WTC11 (cell line): ENCODE results near the gene PRKCB. TPM values are rescaled to one million over a fixed set of nuclear protein-coding genes. Genes with fewer than 3 reads are reported as not detected.

Experiments used
- ATAC-seq: fragments of 200-7000 bp; cut with Tn5 transposase; 2 replicates; pipeline ENCODE4 v1.10.0; 2021; ENCODE audit warnings: mild to moderate bottlenecking, moderate library complexity
- CTCF ChIA-PET: fragments of 300-600 bp; sonication (Branson Sonifier 250); formaldehyde crosslinking; loops from one replicate; lab custom pipeline; 2021; ENCODE audit warnings: antibody characterized with exemption; lab: Charles Lee
- POLR2A ChIA-PET: fragments of 350-600 bp; sonication (Branson Sonifier 250); formaldehyde crosslinking; loops from one replicate; lab custom pipeline; 2021; ENCODE audit warnings: antibody characterized with exemption; lab: Charles Lee
- DNase-seq: peaks from one replicate; pipeline ENCODE4 v3.0.0; 2021; ENCODE audit warnings: low spot score
- H3K27ac Mint-ChIP-seq: 2 replicates; pipeline ENCODE4 v1.8.0; 2021; ENCODE audit warnings: mixed read lengths
- H3K27me3 Mint-ChIP-seq: 2 replicates; pipeline ENCODE4 v1.8.0; 2021; ENCODE audit warnings: low read depth, mild to moderate bottlenecking, moderate library complexity, mixed read lengths
- H3K36me3 Mint-ChIP-seq: 2 replicates; pipeline ENCODE4 v1.8.0; 2021; ENCODE audit warnings: mixed read lengths
- H3K4me1 Mint-ChIP-seq: 2 replicates; pipeline ENCODE4 v1.8.0; 2022; ENCODE audit warnings: mixed read lengths
- H3K4me3 Mint-ChIP-seq: 2 replicates; pipeline ENCODE4 v1.8.0; 2021; ENCODE audit warnings: mild to moderate bottlenecking, moderate library complexity, mixed read lengths
- H3K9me3 Mint-ChIP-seq: 2 replicates; pipeline ENCODE4 v1.8.0; 2021; ENCODE audit warnings: mixed read lengths
- CREB1 ChIP-seq: sonication (generic); formaldehyde crosslinking; IDR thresholded peaks from 2 replicates; pipeline ENCODE4 v1.8.0; 2023; ENCODE audit warnings: mild to moderate bottlenecking, missing genetic modification reagents
- CREM ChIP-seq: sonication (generic); formaldehyde crosslinking; IDR thresholded peaks from 2 replicates; pipeline ENCODE4 v1.8.1; 2022; ENCODE audit warnings: mild to moderate bottlenecking, missing genetic modification reagents, moderate library complexity
- ELF4 ChIP-seq: sonication (generic); formaldehyde crosslinking; IDR thresholded peaks from 2 replicates; pipeline ENCODE4 v1.8.1; 2022; ENCODE audit warnings: low read depth, mild to moderate bottlenecking, moderate library complexity, missing genetic modification reagents
- ETV6 ChIP-seq: sonication (generic); formaldehyde crosslinking; IDR thresholded peaks from 2 replicates; pipeline ENCODE4 v1.8.1; 2022; ENCODE audit warnings: mild to moderate bottlenecking, missing genetic modification reagents
- FOXJ3 ChIP-seq: sonication (generic); formaldehyde crosslinking; IDR thresholded peaks from 2 replicates; pipeline ENCODE4 v1.9.0; 2021; ENCODE audit warnings: missing genetic modification reagents, mild to moderate bottlenecking, borderline replicate concordance
- FOXP1 ChIP-seq: sonication (generic); formaldehyde crosslinking; IDR thresholded peaks from 2 replicates; pipeline ENCODE4 v1.8.0; 2022; ENCODE audit warnings: missing genetic modification reagents, mild to moderate bottlenecking, moderate library complexity, borderline replicate concordance
- KAT7 ChIP-seq: sonication (generic); formaldehyde crosslinking; IDR thresholded peaks from 2 replicates; pipeline ENCODE4 v1.8.1; 2023; ENCODE audit warnings: missing genetic modification reagents, mild to moderate bottlenecking, borderline replicate concordance
- NFE2L1 ChIP-seq: sonication (generic); formaldehyde crosslinking; IDR thresholded peaks from 2 replicates; pipeline ENCODE4 v1.8.1; 2023; ENCODE audit warnings: missing genetic modification reagents
- OVOL2 ChIP-seq: fragments of 250-450 bp; sonication (Bioruptor Pico); IDR thresholded peaks from 2 replicates; pipeline ENCODE4 v1.9.0; 2021; ENCODE audit warnings: mild to moderate bottlenecking, borderline replicate concordance
- SMAD3 ChIP-seq: sonication (generic); formaldehyde crosslinking; IDR thresholded peaks from 2 replicates; pipeline ENCODE4 v1.8.0; 2022; ENCODE audit warnings: missing genetic modification reagents, mild to moderate bottlenecking, borderline replicate concordance
- TEAD4 ChIP-seq: sonication (generic); formaldehyde crosslinking; IDR thresholded peaks from 2 replicates; pipeline ENCODE4 v1.8.0; 2022; ENCODE audit warnings: mild to moderate bottlenecking, missing genetic modification reagents
- ZNF232 ChIP-seq: sonication (generic); formaldehyde crosslinking; IDR thresholded peaks from 2 replicates; pipeline ENCODE4 v1.8.0; 2022; ENCODE audit warnings: mild to moderate bottlenecking, missing genetic modification reagents
- ZNF416 ChIP-seq: fragments of 250-450 bp; sonication (Bioruptor Pico); IDR thresholded peaks from 2 replicates; pipeline ENCODE4 v1.9.0; 2021; ENCODE audit warnings: mild to moderate bottlenecking, inconsistent platforms
- ZNF423 ChIP-seq: fragments of 250-450 bp; sonication (Bioruptor Pico); IDR thresholded peaks from 2 replicates; pipeline ENCODE4 v2.1.2; 2022; ENCODE audit warnings: mild to moderate bottlenecking, moderate library complexity
- total RNA-seq: library from RNA; stranded (reverse); gene quantifications from 3 replicates; pipeline ENCODE4 v1.2.3, GENCODE V29; 2021
- TF ChIP-seq, protein P1 (sequence below): sonication (generic); formaldehyde crosslinking; IDR thresholded peaks from 2 replicates; pipeline ENCODE4 v1.8.0; 2022; ENCODE audit warnings: mild to moderate bottlenecking, missing genetic modification reagents
- TF ChIP-seq, protein P2 (sequence below): sonication (generic); formaldehyde crosslinking; conservative IDR thresholded peaks from 2 replicates; pipeline ENCODE4 v1.8.1; 2023; ENCODE audit warnings: mild to moderate bottlenecking, low read depth, missing genetic modification reagents, moderate library complexity
- TF ChIP-seq, protein P3 (sequence below): sonication (generic); formaldehyde crosslinking; IDR thresholded peaks from 2 replicates; pipeline ENCODE4 v1.8.0; 2022; ENCODE audit warnings: mild to moderate bottlenecking, missing genetic modification reagents
- TF ChIP-seq, protein P4 (sequence below): fragments of 250-450 bp; sonication (Bioruptor Pico); IDR thresholded peaks from 2 replicates; pipeline ENCODE4 v1.8.0; 2021; ENCODE audit warnings: mild to moderate bottlenecking
- TF ChIP-seq, protein P5 (sequence below): sonication (generic); formaldehyde crosslinking; IDR thresholded peaks from 2 replicates; pipeline ENCODE4 v1.8.0; 2023; ENCODE audit warnings: missing genetic modification reagents
- TF ChIP-seq, protein P6 (sequence below): fragments of 250-450 bp; sonication (Bioruptor Pico); IDR thresholded peaks from 2 replicates; pipeline ENCODE4 v1.9.0; 2021; ENCODE audit warnings: moderate library complexity, mild to moderate bottlenecking, inconsistent platforms, borderline replicate concordance
- TF ChIP-seq, protein P7 (sequence below): sonication (generic); formaldehyde crosslinking; IDR thresholded peaks from 2 replicates; pipeline ENCODE4 v1.8.1; 2023; ENCODE audit warnings: mild to moderate bottlenecking, missing genetic modification reagents, moderate library complexity
- TF ChIP-seq, protein P8 (sequence below): sonication (generic); formaldehyde crosslinking; IDR thresholded peaks from 2 replicates; pipeline ENCODE4 v1.8.1; 2022; ENCODE audit warnings: low read depth, missing genetic modification reagents, borderline replicate concordance

Gene PRKCB
- total RNA-seq, 1 experiment from 2014 or later: 6.9 TPM

DNA sequence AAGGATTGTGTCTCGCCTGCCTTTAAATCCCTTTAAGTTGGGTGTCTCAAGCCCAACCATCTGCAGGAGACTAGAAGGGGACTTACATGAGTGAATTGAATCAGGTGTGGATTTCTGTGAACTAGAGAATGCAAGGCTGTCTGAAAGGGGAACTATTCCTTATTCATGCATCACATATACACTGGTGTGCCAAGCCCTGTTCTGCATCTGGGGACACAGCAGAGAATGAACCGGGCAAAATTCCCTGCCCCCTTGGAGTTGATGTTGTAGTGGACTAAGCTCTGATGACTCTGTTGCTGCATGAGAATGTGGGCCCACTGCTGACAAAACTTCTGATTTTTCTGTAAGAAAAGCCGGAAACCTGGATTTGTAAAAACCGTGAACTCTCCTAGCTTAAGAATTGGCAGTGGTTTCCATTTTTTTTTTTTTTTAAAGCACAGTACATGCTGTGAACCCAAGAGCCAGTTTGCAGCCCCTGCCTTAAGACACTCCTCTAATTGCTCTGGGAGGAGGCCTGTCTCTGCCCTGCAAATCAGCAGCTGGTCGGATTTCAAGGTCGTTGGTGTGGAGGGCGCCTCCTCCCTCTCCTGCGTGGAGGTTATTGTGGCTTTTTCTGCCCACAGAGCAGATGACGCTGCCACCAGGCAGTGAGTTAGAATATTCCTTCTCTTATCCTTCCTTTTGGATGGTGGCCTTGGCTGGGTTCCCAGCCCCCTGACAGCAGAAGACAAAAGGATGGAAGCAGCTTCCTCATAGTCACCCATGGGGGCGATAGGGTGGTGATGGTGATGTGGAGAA, 131.0 kb downstream of the PRKCB start:
- TF ChIP-seq ZNF232 (CRISPR knock-in tag) (no peak), NFE2L1 (CRISPR knock-in tag) (no peak), ZNF423 (no peak), KAT7 (CRISPR knock-in tag) (no peak), ZNF416 (CRISPR knock-in tag) (no peak), OVOL2 (CRISPR knock-in tag) (no peak)
- TF ChIP-seq, protein P1, sequence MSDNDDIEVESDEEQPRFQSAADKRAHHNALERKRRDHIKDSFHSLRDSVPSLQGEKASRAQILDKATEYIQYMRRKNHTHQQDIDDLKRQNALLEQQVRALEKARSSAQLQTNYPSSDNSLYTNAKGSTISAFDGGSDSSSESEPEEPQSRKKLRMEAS: no peak
- TF ChIP-seq, protein P2, sequence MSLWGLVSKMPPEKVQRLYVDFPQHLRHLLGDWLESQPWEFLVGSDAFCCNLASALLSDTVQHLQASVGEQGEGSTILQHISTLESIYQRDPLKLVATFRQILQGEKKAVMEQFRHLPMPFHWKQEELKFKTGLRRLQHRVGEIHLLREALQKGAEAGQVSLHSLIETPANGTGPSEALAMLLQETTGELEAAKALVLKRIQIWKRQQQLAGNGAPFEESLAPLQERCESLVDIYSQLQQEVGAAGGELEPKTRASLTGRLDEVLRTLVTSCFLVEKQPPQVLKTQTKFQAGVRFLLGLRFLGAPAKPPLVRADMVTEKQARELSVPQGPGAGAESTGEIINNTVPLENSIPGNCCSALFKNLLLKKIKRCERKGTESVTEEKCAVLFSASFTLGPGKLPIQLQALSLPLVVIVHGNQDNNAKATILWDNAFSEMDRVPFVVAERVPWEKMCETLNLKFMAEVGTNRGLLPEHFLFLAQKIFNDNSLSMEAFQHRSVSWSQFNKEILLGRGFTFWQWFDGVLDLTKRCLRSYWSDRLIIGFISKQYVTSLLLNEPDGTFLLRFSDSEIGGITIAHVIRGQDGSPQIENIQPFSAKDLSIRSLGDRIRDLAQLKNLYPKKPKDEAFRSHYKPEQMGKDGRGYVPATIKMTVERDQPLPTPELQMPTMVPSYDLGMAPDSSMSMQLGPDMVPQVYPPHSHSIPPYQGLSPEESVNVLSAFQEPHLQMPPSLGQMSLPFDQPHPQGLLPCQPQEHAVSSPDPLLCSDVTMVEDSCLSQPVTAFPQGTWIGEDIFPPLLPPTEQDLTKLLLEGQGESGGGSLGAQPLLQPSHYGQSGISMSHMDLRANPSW (CRISPR knock-in tag): no peak
- TF ChIP-seq, protein P3, sequence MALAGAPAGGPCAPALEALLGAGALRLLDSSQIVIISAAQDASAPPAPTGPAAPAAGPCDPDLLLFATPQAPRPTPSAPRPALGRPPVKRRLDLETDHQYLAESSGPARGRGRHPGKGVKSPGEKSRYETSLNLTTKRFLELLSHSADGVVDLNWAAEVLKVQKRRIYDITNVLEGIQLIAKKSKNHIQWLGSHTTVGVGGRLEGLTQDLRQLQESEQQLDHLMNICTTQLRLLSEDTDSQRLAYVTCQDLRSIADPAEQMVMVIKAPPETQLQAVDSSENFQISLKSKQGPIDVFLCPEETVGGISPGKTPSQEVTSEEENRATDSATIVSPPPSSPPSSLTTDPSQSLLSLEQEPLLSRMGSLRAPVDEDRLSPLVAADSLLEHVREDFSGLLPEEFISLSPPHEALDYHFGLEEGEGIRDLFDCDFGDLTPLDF (CRISPR knock-in tag): no peak
- TF ChIP-seq, protein P4, sequence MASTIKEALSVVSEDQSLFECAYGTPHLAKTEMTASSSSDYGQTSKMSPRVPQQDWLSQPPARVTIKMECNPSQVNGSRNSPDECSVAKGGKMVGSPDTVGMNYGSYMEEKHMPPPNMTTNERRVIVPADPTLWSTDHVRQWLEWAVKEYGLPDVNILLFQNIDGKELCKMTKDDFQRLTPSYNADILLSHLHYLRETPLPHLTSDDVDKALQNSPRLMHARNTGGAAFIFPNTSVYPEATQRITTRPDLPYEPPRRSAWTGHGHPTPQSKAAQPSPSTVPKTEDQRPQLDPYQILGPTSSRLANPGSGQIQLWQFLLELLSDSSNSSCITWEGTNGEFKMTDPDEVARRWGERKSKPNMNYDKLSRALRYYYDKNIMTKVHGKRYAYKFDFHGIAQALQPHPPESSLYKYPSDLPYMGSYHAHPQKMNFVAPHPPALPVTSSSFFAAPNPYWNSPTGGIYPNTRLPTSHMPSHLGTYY (CRISPR knock-in tag): no peak
- ATAC-seq (no peak; the same call in 1 of the 2 replicates), DNase-seq (no peak)
- Mint-ChIP-seq H3K4me3 (no peak overlapping the region), H3K27ac (no peak overlapping the region), H3K4me1 (peaks cover 20% of the 10 kb centered on the region), H3K36me3 (no peaks in the 10 kb centered on the region), H3K9me3 (peaks cover 6% of the 10 kb centered on the region), H3K27me3 (peaks cover 9% of the 10 kb centered on the region)
- CTCF ChIA-PET: interaction anchor here (1.2 kb wide), 1 partner anchor 43 kb away, joined by 3 read pairs; no protein-coding TSS in a partner anchor
- POLR2A ChIA-PET: no interaction called here

DNA sequence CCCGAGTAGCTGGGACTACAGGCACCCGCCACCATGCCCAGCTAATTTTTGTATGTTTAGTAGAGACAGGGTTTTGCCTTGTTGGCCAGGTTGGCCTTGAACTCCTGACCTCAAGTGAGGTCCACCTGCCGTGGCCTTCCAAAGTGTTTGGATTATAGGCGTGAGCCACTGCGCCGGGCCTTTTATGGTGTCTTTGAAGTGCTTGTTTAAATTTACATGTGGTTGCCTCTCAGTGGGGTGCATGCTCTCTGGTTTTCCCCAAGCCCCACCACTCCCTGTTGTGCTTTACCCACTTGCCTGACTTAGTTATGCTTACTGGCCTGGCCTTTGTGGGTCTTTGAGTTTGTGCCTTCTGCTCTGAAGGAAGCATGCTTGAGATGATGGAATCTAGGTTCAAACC, 132.0 kb downstream of the PRKCB start:
- Mint-ChIP-seq H3K4me1 (peaks cover 20% of the 10 kb centered on the region), H3K4me3 (no peak overlapping the region), H3K9me3 (peaks cover 6% of the 10 kb centered on the region), H3K27me3 (peaks cover 9% of the 10 kb centered on the region), H3K36me3 (no peaks in the 10 kb centered on the region), H3K27ac (no peak overlapping the region)
- ATAC-seq (no peak), DNase-seq (no peak)
- CTCF ChIA-PET: interaction anchor here (1.2 kb wide), 1 partner anchor 42 kb away, joined by 3 read pairs; no protein-coding TSS in a partner anchor
- POLR2A ChIA-PET: no interaction called here
- no peak for TF ChIP-seq ETV6 (CRISPR knock-in tag)
- TF ChIP-seq CREM (CRISPR knock-in tag): no peak
- no peak for TF ChIP-seq SMAD3 (CRISPR knock-in tag)
- TF ChIP-seq, protein P5, sequence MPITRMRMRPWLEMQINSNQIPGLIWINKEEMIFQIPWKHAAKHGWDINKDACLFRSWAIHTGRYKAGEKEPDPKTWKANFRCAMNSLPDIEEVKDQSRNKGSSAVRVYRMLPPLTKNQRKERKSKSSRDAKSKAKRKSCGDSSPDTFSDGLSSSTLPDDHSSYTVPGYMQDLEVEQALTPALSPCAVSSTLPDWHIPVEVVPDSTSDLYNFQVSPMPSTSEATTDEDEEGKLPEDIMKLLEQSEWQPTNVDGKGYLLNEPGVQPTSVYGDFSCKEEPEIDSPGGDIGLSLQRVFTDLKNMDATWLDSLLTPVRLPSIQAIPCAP: no peak
- no peak for TF ChIP-seq CREB1
- TF ChIP-seq ZNF423: no peak
- no peak for TF ChIP-seq FOXJ3 (CRISPR knock-in tag)
- TF ChIP-seq TEAD4 (CRISPR knock-in tag): no peak
- TF ChIP-seq NFE2L1 (CRISPR knock-in tag): no peak
- TF ChIP-seq, protein P6, sequence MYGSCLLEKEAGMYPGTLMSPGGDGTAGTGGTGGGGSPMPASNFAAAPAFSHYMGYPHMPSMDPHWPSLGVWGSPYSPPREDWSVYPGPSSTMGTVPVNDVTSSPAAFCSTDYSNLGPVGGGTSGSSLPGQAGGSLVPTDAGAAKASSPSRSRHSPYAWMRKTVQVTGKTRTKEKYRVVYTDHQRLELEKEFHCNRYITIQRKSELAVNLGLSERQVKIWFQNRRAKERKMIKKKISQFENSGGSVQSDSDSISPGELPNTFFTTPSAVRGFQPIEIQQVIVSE (CRISPR knock-in tag): no peak
- TF ChIP-seq, protein P7, sequence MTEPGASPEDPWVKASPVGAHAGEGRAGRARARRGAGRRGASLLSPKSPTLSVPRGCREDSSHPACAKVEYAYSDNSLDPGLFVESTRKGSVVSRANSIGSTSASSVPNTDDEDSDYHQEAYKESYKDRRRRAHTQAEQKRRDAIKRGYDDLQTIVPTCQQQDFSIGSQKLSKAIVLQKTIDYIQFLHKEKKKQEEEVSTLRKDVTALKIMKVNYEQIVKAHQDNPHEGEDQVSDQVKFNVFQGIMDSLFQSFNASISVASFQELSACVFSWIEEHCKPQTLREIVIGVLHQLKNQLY (CRISPR knock-in tag): no peak
- TF ChIP-seq, protein P8, sequence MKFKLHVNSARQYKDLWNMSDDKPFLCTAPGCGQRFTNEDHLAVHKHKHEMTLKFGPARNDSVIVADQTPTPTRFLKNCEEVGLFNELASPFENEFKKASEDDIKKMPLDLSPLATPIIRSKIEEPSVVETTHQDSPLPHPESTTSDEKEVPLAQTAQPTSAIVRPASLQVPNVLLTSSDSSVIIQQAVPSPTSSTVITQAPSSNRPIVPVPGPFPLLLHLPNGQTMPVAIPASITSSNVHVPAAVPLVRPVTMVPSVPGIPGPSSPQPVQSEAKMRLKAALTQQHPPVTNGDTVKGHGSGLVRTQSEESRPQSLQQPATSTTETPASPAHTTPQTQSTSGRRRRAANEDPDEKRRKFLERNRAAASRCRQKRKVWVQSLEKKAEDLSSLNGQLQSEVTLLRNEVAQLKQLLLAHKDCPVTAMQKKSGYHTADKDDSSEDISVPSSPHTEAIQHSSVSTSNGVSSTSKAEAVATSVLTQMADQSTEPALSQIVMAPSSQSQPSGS (CRISPR knock-in tag): no peak
- TF ChIP-seq, protein P4 (CRISPR knock-in tag): no peak
- no peak for TF ChIP-seq FOXP1 (CRISPR knock-in tag)
- no peak for TF ChIP-seq ELF4 (CRISPR knock-in tag)
- TF ChIP-seq, protein P1: no peak
